H9 (cell line): Measurements from ENCODE around the gene DSP. TPM values are rescaled to one million over a fixed set of nuclear protein-coding genes. Genes with fewer than 3 reads are reported as not detected.

Experiments used
- DNase-seq: peaks from one replicate; pipeline ENCODE4 v3.0.0-alpha.2; 2017
- H2AFZ ChIP-seq: one replicate; pipeline ENCODE4 v1.6.1; 2013; ENCODE audit warnings: mild to moderate bottlenecking, low read length, control low read depth, moderate library complexity
- H2AK5ac ChIP-seq: 2 replicates; pipeline ENCODE4 v1.6.1; 2013; ENCODE audit warnings: low read length, control low read depth, mixed read lengths; ENCODE audit not compliant: insufficient read length
- H2BK120ac ChIP-seq: one replicate; pipeline ENCODE4 v1.6.1; 2013; ENCODE audit warnings: low read depth, mild to moderate bottlenecking, low read length, control low read depth, inconsistent platforms; ENCODE audit not compliant: poor library complexity, severe bottlenecking
- H2BK12ac ChIP-seq: 2 replicates; pipeline ENCODE4 v1.6.1; 2013; ENCODE audit warnings: low read length, control low read depth, mixed read lengths, low read depth; ENCODE audit not compliant: insufficient read length
- H2BK15ac ChIP-seq: 2 replicates; pipeline ENCODE4 v1.6.1; 2013; ENCODE audit warnings: low read depth, low read length, control low read depth
- H2BK20ac ChIP-seq: one replicate; pipeline ENCODE4 v1.6.1; 2013; ENCODE audit warnings: low read depth, mild to moderate bottlenecking, low read length, control low read depth, inconsistent platforms; ENCODE audit not compliant: poor library complexity, severe bottlenecking
- H2BK5ac ChIP-seq: 2 replicates; pipeline ENCODE4 v1.6.1; 2013; ENCODE audit warnings: low read length, control low read depth, mixed read lengths; ENCODE audit not compliant: insufficient read length
- H3K14ac ChIP-seq: 2 replicates; pipeline ENCODE4 v1.6.1; 2013; ENCODE audit warnings: low read length, control low read depth; ENCODE audit not compliant: insufficient read depth
- H3K18ac ChIP-seq: 2 replicates; pipeline ENCODE4 v1.6.1; 2013; ENCODE audit warnings: low read depth, mild to moderate bottlenecking, mixed read lengths, low read length, control low read depth; ENCODE audit not compliant: insufficient read length
- H3K23ac ChIP-seq: 2 replicates; pipeline ENCODE4 v1.6.1; 2013; ENCODE audit warnings: low read length, control low read depth, mixed read lengths, low read depth; ENCODE audit not compliant: insufficient read length
- H3K23me2 ChIP-seq: 2 replicates; pipeline ENCODE4 v1.6.1; 2013; ENCODE audit warnings: low read depth, mild to moderate bottlenecking, mixed read lengths, low read length, control low read depth; ENCODE audit not compliant: insufficient read length, poor library complexity, severe bottlenecking
- H3K27ac ChIP-seq: 2 replicates; pipeline ENCODE4 v1.5.1; 2013; ENCODE audit warnings: low read length, control low read depth, mixed read lengths, low read depth; ENCODE audit not compliant: insufficient read length
- H3K27me3 ChIP-seq: 2 replicates; pipeline ENCODE4 v1.6.1; 2013; ENCODE audit warnings: low read length, control low read depth, inconsistent platforms; ENCODE audit not compliant: insufficient read depth
- H3K4ac ChIP-seq: 2 replicates; pipeline ENCODE4 v1.6.1; 2013; ENCODE audit warnings: low read depth, mild to moderate bottlenecking, control low read depth, inconsistent platforms, low read length, moderate library complexity
- H3K4me1 ChIP-seq: 2 replicates; pipeline ENCODE4 v1.6.1; 2013; ENCODE audit warnings: low read length, control low read depth, inconsistent platforms; ENCODE audit not compliant: insufficient read depth
- H3K4me2 ChIP-seq: 2 replicates; pipeline ENCODE4 v1.6.1; 2013; ENCODE audit warnings: low read length, control low read depth, mixed read lengths; ENCODE audit not compliant: insufficient read length, insufficient read depth
- H3K56ac ChIP-seq: 2 replicates; pipeline ENCODE4 v1.6.1; 2013; ENCODE audit warnings: low read depth, mild to moderate bottlenecking, mixed read lengths, low read length, control low read depth; ENCODE audit not compliant: insufficient read length
- H3K79me1 ChIP-seq: 2 replicates; pipeline ENCODE4 v1.6.1; 2013; ENCODE audit warnings: low read depth, mild to moderate bottlenecking, moderate library complexity, low read length, control low read depth, inconsistent platforms; ENCODE audit not compliant: insufficient read depth, poor library complexity, severe bottlenecking
- H3K79me2 ChIP-seq: 2 replicates; pipeline ENCODE4 v1.6.1; 2013; ENCODE audit warnings: low read length, control low read depth, inconsistent platforms; ENCODE audit not compliant: insufficient read depth
- H3K9ac ChIP-seq: 2 replicates; pipeline ENCODE4 v1.6.1; 2013; ENCODE audit warnings: low read length, control low read depth, mixed read lengths; ENCODE audit not compliant: insufficient read length; ENCODE audit errors: extremely low read depth
- H3K9me3 ChIP-seq: one replicate; pipeline ENCODE4 v1.6.1; 2013; ENCODE audit warnings: low read depth, low read length, inconsistent platforms; ENCODE audit not compliant: control insufficient read depth
- H3T11ph ChIP-seq: one replicate; pipeline ENCODE4 v1.6.1; 2013; ENCODE audit warnings: mild to moderate bottlenecking, low read length, control low read depth, inconsistent platforms
- H4K20me1 ChIP-seq: one replicate; pipeline ENCODE4 v1.6.1; 2013; ENCODE audit not compliant: control insufficient read depth, insufficient read length, insufficient read depth
- H4K5ac ChIP-seq: 2 replicates; pipeline ENCODE4 v1.6.1; 2013; ENCODE audit warnings: low read depth, mild to moderate bottlenecking, mixed read lengths, low read length, control low read depth; ENCODE audit not compliant: insufficient read length
- H4K8ac ChIP-seq: replicated peaks from 2 replicates; pipeline ENCODE4 v1.6.1; 2013; ENCODE audit warnings: low read length, control low read depth, mixed read lengths, low read depth; ENCODE audit not compliant: insufficient read length
- H4K91ac ChIP-seq: 2 replicates; pipeline ENCODE4 v1.6.1; 2013; ENCODE audit warnings: low read depth, mild to moderate bottlenecking, moderate library complexity, mixed read lengths, low read length, control low read depth; ENCODE audit not compliant: insufficient read length
- H3K27ac Mint-ChIP-seq, 3 experiments: 2 replicates in 2 of 3; 3 replicates in 1 of 3; pipeline ENCODE4 v1.8.0; 2020 to 2021; ENCODE audit warnings: mixed read lengths in 3 of 3, mild to moderate bottlenecking in 1 of 3, moderate library complexity in 1 of 3
- H3K27me3 Mint-ChIP-seq: 2 replicates; pipeline ENCODE4 v1.8.0; 2021; ENCODE audit warnings: low read depth, mild to moderate bottlenecking, moderate library complexity, mixed read lengths
- H3K36me3 Mint-ChIP-seq, 3 experiments: 2 replicates in 2 of 3; 3 replicates in 1 of 3; pipeline ENCODE4 v1.8.0; 2020 to 2021; ENCODE audit warnings: low read depth in 3 of 3, mixed read lengths in 3 of 3; ENCODE audit not compliant: insufficient read depth in 1 of 3
- H3K4me1 Mint-ChIP-seq, 2 experiments: 2 replicates each; pipeline ENCODE4 v1.8.0; 2020; ENCODE audit warnings: mixed read lengths in 2 of 2
- H3K4me3 Mint-ChIP-seq, 2 experiments: 2 replicates in 1 of 2; 3 replicates in 1 of 2; pipeline ENCODE4 v1.8.0; 2020 to 2021; ENCODE audit warnings: mild to moderate bottlenecking in 2 of 2, mixed read lengths in 2 of 2, moderate library complexity in 1 of 2
- H3K9me3 Mint-ChIP-seq, 2 experiments: 2 replicates in 1 of 2; 3 replicates in 1 of 2; pipeline ENCODE4 v1.8.0; 2020; ENCODE audit warnings: mild to moderate bottlenecking in 2 of 2, mixed read lengths in 2 of 2, moderate library complexity in 1 of 2
- CTCF ChIP-seq: fragments of 200-600 bp; sonication (generic); conservative IDR thresholded peaks from 3 replicates; pipeline ENCODE4 v1.8.0; 2021; ENCODE audit warnings: antibody characterized with exemption, mild to moderate bottlenecking
- WGBS: extraction: QIAGEN DNeasy Blood & Tissue Kit; methylation state at CpG from one replicate; pipeline ENCODE4 v1.1.7; 2013; ENCODE audit warnings: missing lambda C conversion rate, low lambda C conversion rate, mixed read lengths; ENCODE audit not compliant: insufficient read length; ENCODE audit errors: extremely low coverage; 5-methylcytosine and 5-hydroxymethylcytosine counted together
- total RNA-seq: library from RNA; stranded (reverse); gene quantifications from 2 replicates; pipeline ENCODE4 v1.2.1, GENCODE V29; 2021

DSP gene
- total RNA-seq, 1 experiment from 2014 or later = 48.9 TPM

GRCh38 chr6:7559651-7560385 lies 18.3 kb downstream of the DSP start:
- Histone ChIP-seq H2AFZ (no peak overlapping the region), H3K23me2 (no peaks in the 10 kb centered on the region), H4K20me1 (no peaks in the 10 kb centered on the region), H4K91ac (no peak overlapping the region), H2BK15ac (no peak overlapping the region), H3K4ac (no peak overlapping the region), H2BK12ac (no peak overlapping the region), H3K9ac (no peak overlapping the region), H2BK5ac (no peak overlapping the region), H3K9me3 (no peaks in the 10 kb centered on the region), H3K4me2 (no peak overlapping the region), H3K79me1 (no peaks in the 10 kb centered on the region), H3T11ph (no peak overlapping the region), H3K27ac (no peak overlapping the region), H2BK20ac (no peak overlapping the region), H4K5ac (no peak overlapping the region), H3K4me1 (no peaks in the 10 kb centered on the region), H3K14ac (no peak overlapping the region), H3K18ac (no peak overlapping the region), H4K8ac (no peak overlapping the region), H3K79me2 (no peaks in the 10 kb centered on the region), H2AK5ac (no peak overlapping the region), H2BK120ac (no peak overlapping the region), H3K23ac (no peak overlapping the region), H3K56ac (no peak overlapping the region), H3K27me3 (no peaks in the 10 kb centered on the region)
- 0 out of 4 replicates have a peak, but pooled peaks cover 0 to 4% of the 10 kb centered on the region in 2 experiments for H3K4me1 Mint-ChIP-seq
- no peak overlapping the region for H3K27ac Mint-ChIP-seq
- no peaks in the 10 kb centered on the region for H3K9me3 Mint-ChIP-seq
- H3K27me3 Mint-ChIP-seq = no peaks in the 10 kb centered on the region
- peaks cover 10 to 59% (median 46%) of the 10 kb centered on the region in 3 experiments for H3K36me3 Mint-ChIP-seq
- no peak for TF ChIP-seq CTCF
- WGBS = no CpG with 5 or more reads among the region's 2 CpGs
- DNase-seq = no peak
- H3K4me3 Mint-ChIP-seq = no peak overlapping the region
